RWPE2 (cell line): ENCODE results near the gene CTNND2.

Experiments
- ATAC-seq: fragments of 200-7000 bp; cut with Tn5 transposase; 3 replicates; pipeline ENCODE4 v1.9.1; 2021; ENCODE audit warnings: low read depth
- DNase-seq: peaks from one replicate; pipeline ENCODE4 v3.0.0-alpha.2; 2020; ENCODE audit warnings: low spot score
- H3K27ac ChIP-seq: fragments of 450-650 bp; 2 replicates; pipeline ENCODE4 v1.5.1; 2017; ENCODE audit warnings: mild to moderate bottlenecking; ENCODE audit not compliant: poor library complexity, severe bottlenecking
- H3K27me3 ChIP-seq: fragments of 250-450 bp; sonication (Bioruptor Pico); 2 replicates; pipeline ENCODE4 v1.5.1; 2021; ENCODE audit warnings: mild to moderate bottlenecking, moderate library complexity; ENCODE audit not compliant: insufficient read depth, poor library complexity, severe bottlenecking
- H3K36me3 ChIP-seq: fragments of 250-450 bp; sonication (Bioruptor Pico); 2 replicates; pipeline ENCODE4 v1.5.1; 2020; ENCODE audit warnings: low read depth, mild to moderate bottlenecking, moderate library complexity
- H3K4me1 ChIP-seq: fragments of 250-450 bp; sonication (Bioruptor Pico); 2 replicates; pipeline ENCODE4 v1.5.1; 2021; ENCODE audit warnings: mild to moderate bottlenecking, moderate library complexity; ENCODE audit not compliant: insufficient read depth, poor library complexity, severe bottlenecking
- H3K4me3 ChIP-seq: fragments of 250-450 bp; sonication (Bioruptor Pico); 2 replicates; pipeline ENCODE4 v1.5.1; 2021; ENCODE audit warnings: mild to moderate bottlenecking, moderate library complexity; ENCODE audit not compliant: severe bottlenecking
- H3K9me3 ChIP-seq: fragments of 250-450 bp; sonication (Bioruptor Pico); 2 replicates; pipeline ENCODE4 v1.5.1; 2021; ENCODE audit warnings: mild to moderate bottlenecking, moderate library complexity; ENCODE audit not compliant: severe bottlenecking
- CTCF ChIP-seq: fragments of 450-650 bp; IDR thresholded peaks from one replicate; pipeline ENCODE4 v1.5.1; 2017; ENCODE audit warnings: mild to moderate bottlenecking, moderate library complexity; ENCODE audit not compliant: poor library complexity, severe bottlenecking

Gene CTNND2

GRCh38 chr5:11857391-11857790, 46.9 kb downstream of the CTNND2 start:
- Histone ChIP-seq H3K4me3 (no peak overlapping the region), H3K4me1 (no peaks in the 10 kb centered on the region), H3K27me3 (peaks cover 6% of the 10 kb centered on the region), H3K36me3 (no peaks in the 10 kb centered on the region), H3K9me3 (no peaks in the 10 kb centered on the region), H3K27ac (no peak overlapping the region)
- DNase-seq = no peak
- TF ChIP-seq CTCF = no peak
- no peak for ATAC-seq

GRCh38 chr5:11854936-11855335, 49.3 kb downstream of the CTNND2 start:
- no peak overlapping the region for H3K27ac ChIP-seq
- no peaks in the 10 kb centered on the region for H3K27me3 ChIP-seq
- H3K36me3 ChIP-seq = no peaks in the 10 kb centered on the region
- ATAC-seq = no peak
- H3K9me3 ChIP-seq = no peaks in the 10 kb centered on the region
- DNase-seq = no peak
- TF ChIP-seq CTCF = no peak
- H3K4me1 ChIP-seq = no peaks in the 10 kb centered on the region
- no peak overlapping the region for H3K4me3 ChIP-seq

GRCh38 chr5:11853796-11854195, 50.5 kb downstream of the CTNND2 start:
- Histone ChIP-seq H3K4me3 (no peak overlapping the region), H3K9me3 (no peaks in the 10 kb centered on the region), H3K4me1 (no peaks in the 10 kb centered on the region), H3K27me3 (no peaks in the 10 kb centered on the region), H3K27ac (no peak overlapping the region), H3K36me3 (no peaks in the 10 kb centered on the region)
- no peak for DNase-seq
- no peak for TF ChIP-seq CTCF
- ATAC-seq = no peak

- H3K27me3 ChIP-seq = no peaks in the 10 kb centered on the region
- no peak for TF ChIP-seq CTCF
- H3K9me3 ChIP-seq = no peaks in the 10 kb centered on the region
- H3K27ac ChIP-seq = no peak overlapping the region
- H3K36me3 ChIP-seq = no peaks in the 10 kb centered on the region
- no peak for DNase-seq
- no peak overlapping the region for H3K4me3 ChIP-seq
- no peak for ATAC-seq
- H3K4me1 ChIP-seq = no peaks in the 10 kb centered on the region
Measured at GRCh38 chr5:11853140-11853539, 51.1 kb downstream of the CTNND2 start.

- no peak for ATAC-seq
- H3K4me1 ChIP-seq = no peaks in the 10 kb centered on the region
- H3K9me3 ChIP-seq = no peaks in the 10 kb centered on the region
- H3K4me3 ChIP-seq = no peak overlapping the region
- no peak for TF ChIP-seq CTCF
- no peak for DNase-seq
- H3K36me3 ChIP-seq = no peaks in the 10 kb centered on the region
- no peaks in the 10 kb centered on the region for H3K27me3 ChIP-seq
- no peak overlapping the region for H3K27ac ChIP-seq
Measured at GRCh38 chr5:11852717-11853087, 51.5 kb downstream of the CTNND2 start.
